ENCODE data around the gene C5.

DNA sequence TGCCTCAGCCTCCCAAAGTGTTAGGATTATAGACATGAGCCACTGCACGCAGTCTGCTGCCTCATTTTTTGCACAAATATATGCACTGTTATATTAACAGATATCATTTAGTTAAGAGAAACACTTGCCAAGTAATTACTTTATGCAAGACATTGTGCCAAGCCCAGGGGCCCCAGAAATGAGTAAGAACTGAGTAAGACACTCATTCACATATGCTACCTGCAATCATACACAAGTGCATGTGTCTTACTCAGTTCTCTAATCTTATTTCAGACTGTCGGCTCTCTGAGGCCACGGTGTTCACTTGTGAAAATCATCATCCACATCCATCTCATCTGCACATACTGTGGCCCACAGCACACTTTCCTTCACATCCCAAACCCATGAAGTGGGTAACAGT is 139.4 kb downstream of the C5 start:
- no peak for TF ChIP-seq ZNF317 (CRISPR knock-in tag; IDR thresholded peaks at IDR 0.05; ENCODE audit: borderline replicate concordance, low read depth)
- TF ChIP-seq, protein P1, sequence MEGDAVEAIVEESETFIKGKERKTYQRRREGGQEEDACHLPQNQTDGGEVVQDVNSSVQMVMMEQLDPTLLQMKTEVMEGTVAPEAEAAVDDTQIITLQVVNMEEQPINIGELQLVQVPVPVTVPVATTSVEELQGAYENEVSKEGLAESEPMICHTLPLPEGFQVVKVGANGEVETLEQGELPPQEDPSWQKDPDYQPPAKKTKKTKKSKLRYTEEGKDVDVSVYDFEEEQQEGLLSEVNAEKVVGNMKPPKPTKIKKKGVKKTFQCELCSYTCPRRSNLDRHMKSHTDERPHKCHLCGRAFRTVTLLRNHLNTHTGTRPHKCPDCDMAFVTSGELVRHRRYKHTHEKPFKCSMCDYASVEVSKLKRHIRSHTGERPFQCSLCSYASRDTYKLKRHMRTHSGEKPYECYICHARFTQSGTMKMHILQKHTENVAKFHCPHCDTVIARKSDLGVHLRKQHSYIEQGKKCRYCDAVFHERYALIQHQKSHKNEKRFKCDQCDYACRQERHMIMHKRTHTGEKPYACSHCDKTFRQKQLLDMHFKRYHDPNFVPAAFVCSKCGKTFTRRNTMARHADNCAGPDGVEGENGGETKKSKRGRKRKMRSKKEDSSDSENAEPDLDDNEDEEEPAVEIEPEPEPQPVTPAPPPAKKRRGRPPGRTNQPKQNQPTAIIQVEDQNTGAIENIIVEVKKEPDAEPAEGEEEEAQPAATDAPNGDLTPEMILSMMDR (IDR thresholded peaks at IDR 0.05): no peak
- no peak for TF ChIP-seq ZNF232 (CRISPR knock-in tag; IDR thresholded peaks at IDR 0.05)
- TF ChIP-seq, protein P2, sequence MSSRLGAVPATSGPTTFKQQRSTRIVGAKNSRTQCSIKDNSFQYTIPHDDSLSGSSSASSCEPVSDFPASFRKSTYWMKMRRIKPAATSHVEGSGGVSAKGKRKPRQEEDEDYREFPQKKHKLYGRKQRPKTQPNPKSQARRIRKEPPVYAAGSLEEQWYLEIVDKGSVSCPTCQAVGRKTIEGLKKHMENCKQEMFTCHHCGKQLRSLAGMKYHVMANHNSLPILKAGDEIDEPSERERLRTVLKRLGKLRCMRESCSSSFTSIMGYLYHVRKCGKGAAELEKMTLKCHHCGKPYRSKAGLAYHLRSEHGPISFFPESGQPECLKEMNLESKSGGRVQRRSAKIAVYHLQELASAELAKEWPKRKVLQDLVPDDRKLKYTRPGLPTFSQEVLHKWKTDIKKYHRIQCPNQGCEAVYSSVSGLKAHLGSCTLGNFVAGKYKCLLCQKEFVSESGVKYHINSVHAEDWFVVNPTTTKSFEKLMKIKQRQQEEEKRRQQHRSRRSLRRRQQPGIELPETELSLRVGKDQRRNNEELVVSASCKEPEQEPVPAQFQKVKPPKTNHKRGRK (CRISPR knock-in tag; IDR thresholded peaks at IDR 0.05; ENCODE audit: borderline replicate concordance): no peak
- TF ChIP-seq, protein P3, sequence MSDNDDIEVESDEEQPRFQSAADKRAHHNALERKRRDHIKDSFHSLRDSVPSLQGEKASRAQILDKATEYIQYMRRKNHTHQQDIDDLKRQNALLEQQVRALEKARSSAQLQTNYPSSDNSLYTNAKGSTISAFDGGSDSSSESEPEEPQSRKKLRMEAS (CRISPR knock-in tag; IDR thresholded peaks at IDR 0.05): no peak
- TF ChIP-seq, protein P4, sequence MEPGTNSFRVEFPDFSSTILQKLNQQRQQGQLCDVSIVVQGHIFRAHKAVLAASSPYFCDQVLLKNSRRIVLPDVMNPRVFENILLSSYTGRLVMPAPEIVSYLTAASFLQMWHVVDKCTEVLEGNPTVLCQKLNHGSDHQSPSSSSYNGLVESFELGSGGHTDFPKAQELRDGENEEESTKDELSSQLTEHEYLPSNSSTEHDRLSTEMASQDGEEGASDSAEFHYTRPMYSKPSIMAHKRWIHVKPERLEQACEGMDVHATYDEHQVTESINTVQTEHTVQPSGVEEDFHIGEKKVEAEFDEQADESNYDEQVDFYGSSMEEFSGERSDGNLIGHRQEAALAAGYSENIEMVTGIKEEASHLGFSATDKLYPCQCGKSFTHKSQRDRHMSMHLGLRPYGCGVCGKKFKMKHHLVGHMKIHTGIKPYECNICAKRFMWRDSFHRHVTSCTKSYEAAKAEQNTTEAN (CRISPR knock-in tag; IDR thresholded peaks at IDR 0.05): no peak
- TF ChIP-seq NR2C2 (CRISPR knock-in tag; IDR thresholded peaks at IDR 0.05): no peak
- TF ChIP-seq TEAD4 (CRISPR knock-in tag; IDR thresholded peaks at IDR 0.05): no peak

Measured in WTC11 (cell line).